Posterior vena cava (tissue), 2 donors: Measurements from ENCODE around the gene CARHSP1. TPM values are rescaled to one million over a fixed set of nuclear protein-coding genes. Genes with fewer than 3 reads are reported as not detected.
A peak's percentile ranks its signal among the peaks of the same experiment; 100 is the strongest.
"Not testable (repeated sequence)": the region's sequence is repeated elsewhere in the genome, so short reads cannot be mapped to it uniquely, and the experiment has no call there.

ENCODE experiments used
- DNase-seq: peaks from one replicate; pipeline ENCODE4 v3.0.0-alpha.2; 2020; ENCODE audit warnings: low spot score
- intact Hi-C, 2 donors: fragments of 100-400 bp; cut with DNase I; formaldehyde crosslinking; loops; one replicate each; pipeline versions ENCODE4 v1.14.1 to v1.14.2; 2022 to 2023
- total RNA-seq, 2 donors: library from RNA; stranded (reverse); fragmentation: NEBNext Ultra II Directional; extraction: Animal tissue kit (Norgen Biotek cat#: 25700); gene quantifications; one replicate each; pipeline ENCODE4 v1.2.1, GENCODE V29; 2021
- donor health status: DM: yes; HTN: yes; CAD: no.
- donor health status: DM: yes; HTN: yes; CAD: no.

The CARHSP1 gene
- total RNA-seq, 2 donors from 2014 or later: 39.8 to 44.0 TPM

- peak; percentile 26 for DNase-seq
- intact Hi-C loops: loop anchor here in 1 of 2 donors (5.0 kb wide), 1 partner anchor 221 kb away; no protein-coding TSS in a partner anchor
Measured at GRCh38 chr16:8877894-8878522, 9.2 kb upstream of the CARHSP1 start.

GRCh38 chr16:8875317-8875716, 6.5 kb upstream of the CARHSP1 start:
- not testable (repeated sequence) for DNase-seq
- intact Hi-C loops: loop anchor here in 1 of 2 donors (5.0 kb wide), 1 partner anchor 218 kb away; no protein-coding TSS in a partner anchor

GRCh38 chr16:8874388-8874787, 5.6 kb upstream of the CARHSP1 start:
- no peak for DNase-seq
- intact Hi-C loops: no loop called here

GRCh38 chr16:8873866-8874195, 5.0 kb upstream of the CARHSP1 start:
- intact Hi-C loops, DNase-seq: not testable (repeated sequence)

- DNase-seq: no peak
- intact Hi-C loops: no loop called here
Measured at GRCh38 chr16:8872967-8873865, 4.4 kb upstream of the CARHSP1 start.

- DNase-seq: no peak
- intact Hi-C loops: no loop called here
Measured at GRCh38 chr16:8872071-8872470, 3.3 kb upstream of the CARHSP1 start.

GRCh38 chr16:8869988-8870241, 1.1 kb upstream of the CARHSP1 start:
- not testable (repeated sequence) for DNase-seq
- intact Hi-C loops: loop anchor here in 1 of 2 donors (1.0 to 10.0 kb wide), 2 partner anchors 23 to 65 kb away; no protein-coding TSS in a partner anchor

- no peak for DNase-seq
- intact Hi-C loops: loop anchor here in 1 of 2 donors (1.0 to 10.0 kb wide), 2 partner anchors 24 to 65 kb away; no protein-coding TSS in a partner anchor
Measured at GRCh38 chr16:8869212-8869987, 594 bp upstream of the CARHSP1 start.

- no peak for DNase-seq
Measured at GRCh38 chr16:8867932-8868415, 832 bp downstream of the CARHSP1 start.

GRCh38 chr16:8867216-8867931, 1.4 kb downstream of the CARHSP1 start:
- no peak for DNase-seq
- intact Hi-C loops: loop anchor here in 1 of 2 donors (10.0 kb wide), 1 partner anchor 63 kb away; no protein-coding TSS in a partner anchor

More at GRCh38 chr16:8867932-8868415, 832 bp downstream of the CARHSP1 start:
- intact Hi-C loops: loop anchor here in 1 of 2 donors (1.0 to 10.0 kb wide), 2 partner anchors 63 to 88 kb away; no protein-coding TSS in a partner anchor

GRCh38 chr16:8866884-8867215, 2.0 kb downstream of the CARHSP1 start:
- intact Hi-C loops: loop anchor here in 1 of 2 donors (10.0 kb wide), 1 partner anchor 62 kb away; no protein-coding TSS in a partner anchor
- DNase-seq: no peak

- intact Hi-C loops: loop anchor here in 1 of 2 donors (10.0 kb wide), 1 partner anchor 62 kb away; no protein-coding TSS in a partner anchor
Measured at GRCh38 chr16:8866118-8866883, 2.5 kb downstream of the CARHSP1 start.

GRCh38 chr16:8865145-8865882, 3.5 kb downstream of the CARHSP1 start:
- intact Hi-C loops: loop anchor here in 1 of 2 donors (10.0 kb wide), 1 partner anchor 61 kb away; no protein-coding TSS in a partner anchor

More at GRCh38 chr16:8866118-8866883, 2.5 kb downstream of the CARHSP1 start:
- DNase-seq: no peak

GRCh38 chr16:8864480-8865110, 4.2 kb downstream of the CARHSP1 start:
- intact Hi-C loops: loop anchor here in 1 of 2 donors (10.0 kb wide), 1 partner anchor 60 kb away; no protein-coding TSS in a partner anchor
- no peak for DNase-seq

More at GRCh38 chr16:8865145-8865882, 3.5 kb downstream of the CARHSP1 start:
- DNase-seq: no peak

GRCh38 chr16:8863594-8864424, 5.0 kb downstream of the CARHSP1 start:
- intact Hi-C loops: loop anchor here in 1 of 2 donors (10.0 kb wide), 1 partner anchor 59 kb away; no protein-coding TSS in a partner anchor
- no peak for DNase-seq
